ENCODE data around the gene ERC2.

Gene ERC2

DNA sequence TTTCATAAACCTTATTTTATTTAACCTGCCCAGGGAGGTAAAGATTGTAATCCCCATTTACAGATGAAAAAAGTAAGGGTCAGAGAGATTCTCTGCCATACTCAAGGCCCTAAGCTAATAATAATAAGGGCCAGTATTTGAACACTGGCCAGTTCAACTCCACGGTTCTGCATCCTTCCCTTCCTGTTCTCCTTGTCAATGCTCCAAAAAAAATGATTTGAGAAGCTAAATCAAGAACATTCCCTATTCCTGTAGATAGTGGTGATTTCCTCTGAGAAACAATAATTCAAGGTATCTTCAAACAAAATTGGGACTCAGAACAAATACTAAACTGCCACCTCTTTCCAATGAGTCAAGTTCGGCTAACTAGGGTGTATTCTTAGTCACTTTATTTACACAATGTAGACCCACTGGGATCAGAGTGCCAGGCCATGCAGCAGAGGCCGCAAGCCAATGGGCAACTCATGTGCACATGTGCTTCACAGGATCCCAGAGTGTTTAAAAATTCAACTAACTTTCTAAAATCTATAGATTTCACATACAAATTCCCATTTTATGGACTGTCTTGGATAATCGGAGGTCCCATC, 521.6 kb downstream of the ERC2 start:
- Histone ChIP-seq H3K4me3 (ENCODE audit: low read length, poor library complexity, severe bottlenecking) (no peak overlapping the region), H3K9ac (ENCODE audit: low read depth, low read length, poor library complexity, severe bottlenecking) (no peak overlapping the region), H3K9me3 (ENCODE audit: insufficient read depth, low read depth, low read length) (no peaks in the 10 kb centered on the region), H3K4me2 (ENCODE audit: low read depth, low read length, poor library complexity, severe bottlenecking) (no peak overlapping the region), H3K9me2 (replicated peaks; ENCODE audit: low read depth, low read length) (no peaks in the 10 kb centered on the region), H2AFZ (ENCODE audit: low read length) (no peak overlapping the region), H3K36me3 (ENCODE audit: insufficient read depth, low read length) (no peaks in the 10 kb centered on the region), H3K27me3 (ENCODE audit: insufficient read depth, low read length, poor library complexity, severe bottlenecking) (no peaks in the 10 kb centered on the region), H4K20me1 (ENCODE audit: insufficient read depth, low read length, poor library complexity, severe bottlenecking) (no peaks in the 10 kb centered on the region), H3K4me1 (ENCODE audit: insufficient read depth, low read length, poor library complexity, severe bottlenecking) (peaks cover 3% of the 10 kb centered on the region), H3K79me2 (ENCODE audit: insufficient read depth, low read length) (no peaks in the 10 kb centered on the region), H3F3A (ENCODE audit: low read depth) (no peaks in the 10 kb centered on the region)
- TF ChIP-seq EZH2phosphoT487 (IDR thresholded peaks at IDR 0.05; ENCODE audit: borderline replicate concordance): no peak
- TF ChIP-seq, protein P1, sequence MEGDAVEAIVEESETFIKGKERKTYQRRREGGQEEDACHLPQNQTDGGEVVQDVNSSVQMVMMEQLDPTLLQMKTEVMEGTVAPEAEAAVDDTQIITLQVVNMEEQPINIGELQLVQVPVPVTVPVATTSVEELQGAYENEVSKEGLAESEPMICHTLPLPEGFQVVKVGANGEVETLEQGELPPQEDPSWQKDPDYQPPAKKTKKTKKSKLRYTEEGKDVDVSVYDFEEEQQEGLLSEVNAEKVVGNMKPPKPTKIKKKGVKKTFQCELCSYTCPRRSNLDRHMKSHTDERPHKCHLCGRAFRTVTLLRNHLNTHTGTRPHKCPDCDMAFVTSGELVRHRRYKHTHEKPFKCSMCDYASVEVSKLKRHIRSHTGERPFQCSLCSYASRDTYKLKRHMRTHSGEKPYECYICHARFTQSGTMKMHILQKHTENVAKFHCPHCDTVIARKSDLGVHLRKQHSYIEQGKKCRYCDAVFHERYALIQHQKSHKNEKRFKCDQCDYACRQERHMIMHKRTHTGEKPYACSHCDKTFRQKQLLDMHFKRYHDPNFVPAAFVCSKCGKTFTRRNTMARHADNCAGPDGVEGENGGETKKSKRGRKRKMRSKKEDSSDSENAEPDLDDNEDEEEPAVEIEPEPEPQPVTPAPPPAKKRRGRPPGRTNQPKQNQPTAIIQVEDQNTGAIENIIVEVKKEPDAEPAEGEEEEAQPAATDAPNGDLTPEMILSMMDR (conservative IDR thresholded peaks at IDR 0.05; ENCODE audit: low read length): no peak

DNA sequence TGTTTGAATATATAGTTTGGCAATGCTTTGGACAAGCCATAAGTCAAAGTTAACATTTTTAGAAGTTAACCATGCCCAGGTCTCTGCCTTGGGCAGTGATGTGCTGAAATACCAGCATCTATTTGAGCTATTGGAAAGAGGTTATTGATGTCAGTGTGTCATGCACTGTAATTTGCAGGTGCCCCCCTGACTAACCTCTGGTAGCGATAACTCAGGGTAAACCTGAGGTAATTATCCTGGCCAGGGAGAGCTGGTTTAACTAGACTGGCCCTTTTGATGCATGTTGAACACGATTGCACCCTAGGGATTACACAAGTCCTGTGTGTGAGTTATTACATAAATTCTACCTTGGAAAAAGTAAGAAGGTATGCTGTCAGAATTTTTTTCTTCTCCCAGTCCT, 525.4 kb downstream of the ERC2 start:
- Histone ChIP-seq H3K4me1 (ENCODE audit: insufficient read depth, low read length, poor library complexity, severe bottlenecking) (peaks cover 7% of the 10 kb centered on the region), H3K79me2 (ENCODE audit: insufficient read depth, low read length) (no peaks in the 10 kb centered on the region), H3K4me3 (ENCODE audit: low read length, poor library complexity, severe bottlenecking) (no peak overlapping the region), H3K9me3 (ENCODE audit: insufficient read depth, low read depth, low read length) (no peaks in the 10 kb centered on the region), H4K20me1 (ENCODE audit: insufficient read depth, low read length, poor library complexity, severe bottlenecking) (no peaks in the 10 kb centered on the region), H3F3A (ENCODE audit: low read depth) (no peaks in the 10 kb centered on the region), H3K36me3 (ENCODE audit: insufficient read depth, low read length) (no peaks in the 10 kb centered on the region), H3K27me3 (ENCODE audit: insufficient read depth, low read length, poor library complexity, severe bottlenecking) (no peaks in the 10 kb centered on the region), H2AFZ (ENCODE audit: low read length) (no peak overlapping the region), H3K4me2 (ENCODE audit: low read depth, low read length, poor library complexity, severe bottlenecking) (no peak overlapping the region), H3K9me2 (replicated peaks; ENCODE audit: low read depth, low read length) (no peaks in the 10 kb centered on the region), H3K9ac (ENCODE audit: low read depth, low read length, poor library complexity, severe bottlenecking) (no peak overlapping the region)
- no peak for TF ChIP-seq EZH2phosphoT487 (IDR thresholded peaks at IDR 0.05; ENCODE audit: borderline replicate concordance)
- TF ChIP-seq, protein P1 (conservative IDR thresholded peaks at IDR 0.05; ENCODE audit: low read length): no peak

DNA sequence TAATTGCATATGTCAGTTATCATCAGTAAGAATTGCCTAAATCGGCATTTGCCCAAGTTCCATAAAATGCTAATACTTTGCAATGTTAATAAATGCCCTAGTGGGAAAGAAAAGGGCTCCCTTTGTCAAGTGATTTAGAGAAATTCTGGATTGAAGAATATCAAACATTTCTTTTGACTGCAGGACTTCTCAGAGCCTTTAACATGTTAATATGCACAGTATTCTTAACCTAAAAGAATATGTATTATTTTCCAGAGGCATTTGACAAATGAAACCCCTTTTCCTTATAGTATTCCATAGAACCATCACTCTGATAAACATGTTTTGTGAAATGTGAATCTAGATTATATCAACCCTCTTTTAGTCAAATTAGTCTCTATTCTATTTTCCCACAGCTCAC, 529.0 kb downstream of the ERC2 start:
- no peak overlapping the region for H2AFZ ChIP-seq (ENCODE audit: low read length)
- H3K4me2 ChIP-seq (ENCODE audit: low read depth, low read length, poor library complexity, severe bottlenecking): no peak overlapping the region
- no peaks in the 10 kb centered on the region for H3F3A ChIP-seq (ENCODE audit: low read depth)
- no peak overlapping the region for H3K4me3 ChIP-seq (ENCODE audit: low read length, poor library complexity, severe bottlenecking)
- H3K9me2 ChIP-seq (replicated peaks; ENCODE audit: low read depth, low read length): no peaks in the 10 kb centered on the region
- H3K27me3 ChIP-seq (ENCODE audit: insufficient read depth, low read length, poor library complexity, severe bottlenecking): no peaks in the 10 kb centered on the region
- peaks cover 7% of the 10 kb centered on the region for H3K4me1 ChIP-seq (ENCODE audit: insufficient read depth, low read length, poor library complexity, severe bottlenecking)
- H3K9me3 ChIP-seq (ENCODE audit: insufficient read depth, low read depth, low read length): no peaks in the 10 kb centered on the region
- H3K9ac ChIP-seq (ENCODE audit: low read depth, low read length, poor library complexity, severe bottlenecking): no peak overlapping the region
- TF ChIP-seq EZH2phosphoT487 (IDR thresholded peaks at IDR 0.05; ENCODE audit: borderline replicate concordance): no peak
- TF ChIP-seq, protein P1 (conservative IDR thresholded peaks at IDR 0.05; ENCODE audit: low read length): no peak
- no peaks in the 10 kb centered on the region for H3K36me3 ChIP-seq (ENCODE audit: insufficient read depth, low read length)
- no peaks in the 10 kb centered on the region for H4K20me1 ChIP-seq (ENCODE audit: insufficient read depth, low read length, poor library complexity, severe bottlenecking)
- no peaks in the 10 kb centered on the region for H3K79me2 ChIP-seq (ENCODE audit: insufficient read depth, low read length)
